HL-60 (cell line): Measurements from ENCODE around the gene WHAMM.

ENCODE experiments used
- DNase-seq, 2 experiments: peaks; one replicate each; pipeline ENCODE4 v3.0.0-alpha.2; 2010 to 2020; ENCODE audit warnings: low read depth in 1 of 2, low spot score in 1 of 2
- H3K27ac ChIP-seq: fragments of 250-450 bp; sonication (Bioruptor Pico); replicated peaks from 2 replicates; pipeline ENCODE4 v1.5.1; 2020; ENCODE audit warnings: mild to moderate bottlenecking, moderate library complexity
- H3K27me3 ChIP-seq: fragments of 250-450 bp; sonication (Bioruptor Pico); 2 replicates; pipeline ENCODE4 v1.5.1; 2021; ENCODE audit warnings: mild to moderate bottlenecking, moderate library complexity; ENCODE audit not compliant: insufficient read depth, poor library complexity, severe bottlenecking
- H3K4me3 ChIP-seq: replicated peaks from 2 replicates; pipeline ENCODE4 v1.5.1; 2011; ENCODE audit warnings: mild to moderate bottlenecking, control low read depth, low read length; ENCODE audit not compliant: insufficient read depth
- GABPA ChIP-seq: IDR thresholded peaks from 2 replicates; pipeline ENCODE4 v1.6.1; 2012; ENCODE audit warnings: low read depth
- POLR2AphosphoS5 ChIP-seq: IDR thresholded peaks from 2 replicates; pipeline ENCODE4 v1.6.1; 2012; ENCODE audit warnings: low read depth
- REST ChIP-seq: IDR thresholded peaks from 2 replicates; pipeline ENCODE4 v1.6.1; 2012; ENCODE audit warnings: low read depth; ENCODE audit not compliant: insufficient replicate concordance
- SPI1 ChIP-seq: IDR thresholded peaks from 2 replicates; pipeline ENCODE4 v1.6.1; 2012; ENCODE audit warnings: low read depth, mild to moderate bottlenecking, borderline replicate concordance
- TF ChIP-seq, protein P1 (sequence below): IDR thresholded peaks from one replicate; pipeline ENCODE4 v1.5.1; 2011; ENCODE audit warnings: low read length, control low read depth, inconsistent platforms; ENCODE audit not compliant: insufficient read depth

The WHAMM gene

DNA sequence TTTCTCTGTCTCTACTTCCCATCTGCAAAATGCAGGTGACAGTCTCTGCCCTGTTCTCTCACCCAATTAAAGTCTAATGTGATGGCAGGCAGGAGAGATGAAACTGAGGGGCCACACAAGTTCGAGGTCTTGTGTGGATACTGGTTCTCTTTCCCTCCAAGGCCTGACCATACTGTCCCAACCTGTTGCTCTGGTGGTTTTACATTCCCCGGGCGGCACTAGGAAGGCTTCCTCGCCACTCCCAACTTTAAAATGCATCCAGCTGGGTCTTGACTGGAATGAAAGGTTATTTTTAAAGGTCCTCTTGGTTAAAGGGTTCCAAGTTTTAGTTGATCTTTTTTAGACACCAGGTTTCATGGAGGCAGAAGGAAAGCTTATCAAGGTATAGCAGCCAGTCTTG, 37.2 kb downstream of the WHAMM start:
- TF ChIP-seq REST (no peak), POLR2AphosphoS5 (no peak), GABPA (no peak), SPI1 (no peak)
- TF ChIP-seq, protein P1, sequence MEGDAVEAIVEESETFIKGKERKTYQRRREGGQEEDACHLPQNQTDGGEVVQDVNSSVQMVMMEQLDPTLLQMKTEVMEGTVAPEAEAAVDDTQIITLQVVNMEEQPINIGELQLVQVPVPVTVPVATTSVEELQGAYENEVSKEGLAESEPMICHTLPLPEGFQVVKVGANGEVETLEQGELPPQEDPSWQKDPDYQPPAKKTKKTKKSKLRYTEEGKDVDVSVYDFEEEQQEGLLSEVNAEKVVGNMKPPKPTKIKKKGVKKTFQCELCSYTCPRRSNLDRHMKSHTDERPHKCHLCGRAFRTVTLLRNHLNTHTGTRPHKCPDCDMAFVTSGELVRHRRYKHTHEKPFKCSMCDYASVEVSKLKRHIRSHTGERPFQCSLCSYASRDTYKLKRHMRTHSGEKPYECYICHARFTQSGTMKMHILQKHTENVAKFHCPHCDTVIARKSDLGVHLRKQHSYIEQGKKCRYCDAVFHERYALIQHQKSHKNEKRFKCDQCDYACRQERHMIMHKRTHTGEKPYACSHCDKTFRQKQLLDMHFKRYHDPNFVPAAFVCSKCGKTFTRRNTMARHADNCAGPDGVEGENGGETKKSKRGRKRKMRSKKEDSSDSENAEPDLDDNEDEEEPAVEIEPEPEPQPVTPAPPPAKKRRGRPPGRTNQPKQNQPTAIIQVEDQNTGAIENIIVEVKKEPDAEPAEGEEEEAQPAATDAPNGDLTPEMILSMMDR = no peak
- Histone ChIP-seq H3K4me3 (no peak overlapping the region), H3K27ac (no peak overlapping the region), H3K27me3 (no peaks in the 10 kb centered on the region)
- no peak for DNase-seq

GRCh38 chr15:82847703-82848102, 38.3 kb downstream of the WHAMM start:
- no peak overlapping the region for H3K27ac ChIP-seq
- TF ChIP-seq SPI1 = no peak
- no peaks in the 10 kb centered on the region for H3K27me3 ChIP-seq
- no peak for DNase-seq
- H3K4me3 ChIP-seq = no peak overlapping the region

DNA sequence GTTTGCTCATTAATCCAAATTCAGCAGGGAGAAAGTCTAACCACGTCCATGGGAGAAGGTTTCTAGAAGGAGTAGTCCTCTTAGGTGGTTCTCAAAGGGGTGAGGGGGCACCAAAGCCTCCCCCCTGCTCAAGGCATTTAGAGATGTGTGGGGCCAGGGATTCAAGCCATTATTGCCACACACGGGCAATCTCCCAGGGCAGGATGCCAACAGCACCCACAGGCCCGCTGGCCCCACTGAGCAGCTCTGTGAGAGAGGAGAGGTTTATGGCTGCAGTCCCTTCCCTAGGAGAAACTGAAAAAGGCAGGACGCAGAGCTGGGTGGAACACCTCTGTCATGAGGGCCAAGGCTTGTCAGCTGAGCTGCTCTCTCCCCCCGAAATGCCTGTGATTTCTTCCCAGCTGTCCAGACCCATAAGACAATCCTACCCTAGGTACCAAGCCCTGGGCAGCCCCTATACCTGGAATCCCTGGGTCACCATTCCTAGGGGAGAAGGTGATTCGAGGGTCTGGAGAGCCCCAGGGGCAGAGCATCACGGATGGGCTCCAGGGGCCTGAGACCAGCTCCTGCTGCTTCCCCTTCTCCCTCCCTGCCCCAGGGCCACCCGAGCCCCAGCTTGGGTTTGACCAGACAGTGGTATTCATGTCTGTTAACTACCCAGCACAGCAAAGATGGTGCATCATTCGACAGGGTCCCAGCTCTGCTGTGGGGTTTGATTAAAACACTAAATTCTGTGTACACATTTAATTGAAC, 39.0 kb downstream of the WHAMM start:
- H3K4me3 ChIP-seq = no peak overlapping the region
- no peak for DNase-seq
- TF ChIP-seq, protein P1 = no peak
- TF ChIP-seq GABPA (no peak), SPI1 (no peak), POLR2AphosphoS5 (no peak), REST (no peak)
- no peaks in the 10 kb centered on the region for H3K27me3 ChIP-seq
- no peak overlapping the region for H3K27ac ChIP-seq

DNA sequence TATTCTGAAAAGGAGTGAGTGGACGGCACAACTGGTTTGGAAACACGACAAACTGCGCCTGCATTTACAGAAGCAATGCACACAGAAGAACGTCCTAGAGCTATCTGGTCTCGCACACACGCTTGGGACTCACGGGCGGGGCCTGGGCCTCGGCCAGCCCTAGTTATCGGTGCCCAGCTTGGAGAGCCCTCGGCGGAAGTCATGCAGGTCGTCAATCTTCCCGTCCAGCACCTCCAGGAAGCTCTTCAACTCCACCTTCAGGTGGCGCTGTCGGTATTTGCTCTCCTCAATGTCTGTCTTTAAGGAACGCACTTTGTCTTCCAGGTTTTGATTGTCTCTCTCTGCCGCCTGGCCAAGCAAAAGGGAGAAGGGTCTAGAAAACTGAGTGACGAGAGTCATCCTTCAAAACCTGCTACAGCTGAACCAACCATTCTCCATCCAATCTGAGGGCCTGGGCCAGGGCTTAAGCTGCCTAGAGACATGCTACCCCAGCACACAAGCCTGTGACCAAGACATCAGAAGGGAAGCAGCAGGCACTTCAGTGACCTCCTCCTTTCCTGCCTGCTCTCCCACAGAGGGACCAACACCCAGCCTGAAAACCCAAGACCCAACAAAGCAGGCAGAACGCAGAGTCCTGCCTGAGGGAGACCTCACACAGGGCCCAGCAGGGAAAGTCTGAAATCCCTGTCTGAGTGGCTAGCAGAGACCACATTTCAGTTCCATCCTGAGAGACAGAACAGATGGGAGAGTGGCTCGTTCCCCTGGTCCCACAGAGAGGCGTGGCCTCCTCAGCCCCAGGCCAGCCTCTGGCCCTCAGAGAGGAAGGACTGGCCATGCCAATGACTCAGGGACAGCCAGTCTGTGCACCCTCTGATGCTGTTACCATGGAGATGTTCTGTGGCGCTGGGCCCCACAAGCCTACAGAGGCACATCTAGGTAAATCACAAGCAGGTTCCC, 40.4 kb downstream of the WHAMM start:
- Histone ChIP-seq H3K27ac (no peak overlapping the region), H3K4me3 (no peak overlapping the region), H3K27me3 (no peaks in the 10 kb centered on the region)
- DNase-seq = peak; percentile 66 to 85
- no peak for TF ChIP-seq SPI1
- TF ChIP-seq GABPA = peak; percentile 39; the same call in 1 of the 2 replicates
- TF ChIP-seq, protein P1 = peak; percentile 88
